PC-9 (cell line): ENCODE measurements around the gene ZNF592. TPM values are rescaled to one million over a fixed set of nuclear protein-coding genes. Genes with fewer than 3 reads are reported as not detected.

ENCODE experiments used
- BruUV-seq: library from RNA; stranded (reverse); fragments of 400-500 nt; replicated peaks from 2 replicates; lab custom pipeline; 2021; lab: Mats Ljungman, UMichigan
- CTCF ChIA-PET: fragments of 300-600 bp; sonication (Branson Sonifier 250); formaldehyde crosslinking; loops from one replicate; lab custom pipeline; 2022; ENCODE audit warnings: antibody characterized with exemption; lab: Charles Lee
- POLR2A ChIA-PET: fragments of 300-600 bp; sonication (Branson Sonifier 250); formaldehyde crosslinking; loops from one replicate; lab custom pipeline; 2022; ENCODE audit warnings: antibody characterized with exemption; ENCODE audit not compliant: unreplicated experiment; lab: Charles Lee
- DNase-seq, 2 experiments: peaks; one replicate each; pipeline versions ENCODE4 v3.0.0 to v3.0.0-alpha.2; 2015 to 2022; ENCODE audit warnings: mixed read lengths in 1 of 2
- H2AFZ ChIP-seq: fragments of 200-600 bp; sonication (generic); 2 replicates; pipeline ENCODE4 v1.8.1; 2017; ENCODE audit warnings: antibody characterized with exemption
- H3F3A ChIP-seq: fragments of 200-600 bp; sonication (generic); 2 replicates; pipeline ENCODE4 v1.8.1; 2017; ENCODE audit warnings: antibody characterized with exemption, mild to moderate bottlenecking, low read depth; ENCODE audit not compliant: insufficient read depth
- H3K27ac ChIP-seq: fragments of 200-600 bp; sonication (generic); 2 replicates; pipeline ENCODE4 v1.6.1; 2016; ENCODE audit warnings: mixed run types
- H3K27me3 ChIP-seq: fragments of 200-600 bp; sonication (generic); 2 replicates; pipeline ENCODE4 v1.6.1; 2016; ENCODE audit warnings: low read depth, mixed run types; ENCODE audit not compliant: insufficient read depth
- H3K36me3 ChIP-seq: fragments of 200-600 bp; sonication (generic); 2 replicates; pipeline ENCODE4 v1.6.1; 2016; ENCODE audit warnings: low read depth, mixed run types
- H3K4me1 ChIP-seq: fragments of 200-600 bp; sonication (generic); replicated peaks from 2 replicates; pipeline ENCODE4 v1.6.1; 2016; ENCODE audit warnings: mixed run types; ENCODE audit not compliant: insufficient read depth
- H3K4me2 ChIP-seq: fragments of 200-600 bp; sonication (generic); 2 replicates; pipeline ENCODE4 v1.6.1; 2017; ENCODE audit warnings: mixed run types
- H3K4me3 ChIP-seq: fragments of 200-600 bp; sonication (generic); 2 replicates; pipeline ENCODE4 v1.6.1; 2016; ENCODE audit warnings: mixed run types
- H3K79me2 ChIP-seq: fragments of 200-600 bp; sonication (generic); 2 replicates; pipeline ENCODE4 v1.6.1; 2017; ENCODE audit warnings: low read depth, mixed run types
- H3K9me2 ChIP-seq: fragments of 200-600 bp; sonication (generic); 2 replicates; pipeline ENCODE4 v1.8.1; 2017; ENCODE audit warnings: mild to moderate bottlenecking; ENCODE audit not compliant: insufficient read depth
- H3K9me3 ChIP-seq: fragments of 200-600 bp; sonication (generic); 2 replicates; pipeline ENCODE4 v1.8.1; 2016; ENCODE audit warnings: low read depth; ENCODE audit not compliant: insufficient read depth
- H4K20me1 ChIP-seq: fragments of 200-600 bp; sonication (generic); 2 replicates; pipeline ENCODE4 v1.8.1; 2017; ENCODE audit not compliant: insufficient read depth
- EZH2 ChIP-seq: fragments of 200-600 bp; sonication (generic); IDR thresholded peaks from 2 replicates; pipeline ENCODE4 v1.8.0; 2017; ENCODE audit warnings: antibody characterized with exemption, low read depth
- intact Hi-C: fragments of 100-400 bp; cut with micrococcal nuclease; formaldehyde crosslinking; loops from one replicate; pipeline ENCODE4 v1.10.0; 2022; ENCODE audit not compliant: unreplicated experiment
- total RNA-seq: library from RNA; stranded (reverse); gene quantifications from 2 replicates; pipeline ENCODE4 v1.2.3, GENCODE V29; 2021
- TF ChIP-seq, protein P1 (sequence below): fragments of 200-600 bp; sonication (generic); conservative IDR thresholded peaks from 2 replicates; pipeline ENCODE4 v1.6.1; 2017; ENCODE audit warnings: mixed run types, antibody characterized with exemption, mild to moderate bottlenecking, moderate library complexity

ZNF592 gene
- total RNA-seq, 1 experiment from 2014 or later = 27.5 TPM

DNA sequence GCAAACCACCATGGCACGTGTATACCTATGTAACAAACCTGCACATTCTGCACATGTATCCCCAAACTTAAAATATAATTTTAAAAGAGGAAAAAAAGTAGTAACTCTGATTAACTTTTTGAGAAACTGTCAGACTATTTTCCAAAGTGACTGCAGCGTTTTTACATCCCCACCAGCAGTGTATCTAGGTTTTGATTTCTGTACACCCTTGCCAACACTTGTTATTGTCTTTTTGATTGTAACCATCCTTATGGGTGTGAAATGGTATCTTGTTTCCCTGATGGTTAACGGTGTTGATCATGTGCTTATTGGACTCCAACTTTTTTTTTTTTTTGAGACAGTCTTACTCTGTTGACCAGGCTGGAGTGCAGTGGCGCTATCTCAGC is 45.8 kb downstream of the ZNF592 start:
- no peak for DNase-seq
- TF ChIP-seq, protein P1, sequence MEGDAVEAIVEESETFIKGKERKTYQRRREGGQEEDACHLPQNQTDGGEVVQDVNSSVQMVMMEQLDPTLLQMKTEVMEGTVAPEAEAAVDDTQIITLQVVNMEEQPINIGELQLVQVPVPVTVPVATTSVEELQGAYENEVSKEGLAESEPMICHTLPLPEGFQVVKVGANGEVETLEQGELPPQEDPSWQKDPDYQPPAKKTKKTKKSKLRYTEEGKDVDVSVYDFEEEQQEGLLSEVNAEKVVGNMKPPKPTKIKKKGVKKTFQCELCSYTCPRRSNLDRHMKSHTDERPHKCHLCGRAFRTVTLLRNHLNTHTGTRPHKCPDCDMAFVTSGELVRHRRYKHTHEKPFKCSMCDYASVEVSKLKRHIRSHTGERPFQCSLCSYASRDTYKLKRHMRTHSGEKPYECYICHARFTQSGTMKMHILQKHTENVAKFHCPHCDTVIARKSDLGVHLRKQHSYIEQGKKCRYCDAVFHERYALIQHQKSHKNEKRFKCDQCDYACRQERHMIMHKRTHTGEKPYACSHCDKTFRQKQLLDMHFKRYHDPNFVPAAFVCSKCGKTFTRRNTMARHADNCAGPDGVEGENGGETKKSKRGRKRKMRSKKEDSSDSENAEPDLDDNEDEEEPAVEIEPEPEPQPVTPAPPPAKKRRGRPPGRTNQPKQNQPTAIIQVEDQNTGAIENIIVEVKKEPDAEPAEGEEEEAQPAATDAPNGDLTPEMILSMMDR = no peak
- no peak for TF ChIP-seq EZH2
- no TSS peak for BruUV-seq
- H3K79me2 ChIP-seq = peaks cover 13% of the 10 kb centered on the region
- H3K36me3 ChIP-seq = peaks cover 16% of the 10 kb centered on the region
- H2AFZ ChIP-seq = no peak overlapping the region
- no peaks in the 10 kb centered on the region for H3K9me3 ChIP-seq
- no peak overlapping the region for H3K4me2 ChIP-seq
- intact Hi-C loops = no loop called here
- no peaks in the 10 kb centered on the region for H4K20me1 ChIP-seq
- H3K27ac ChIP-seq = no peak overlapping the region
- H3K27me3 ChIP-seq = no peaks in the 10 kb centered on the region
- H3K9me2 ChIP-seq = no peaks in the 10 kb centered on the region
- H3F3A ChIP-seq = peaks cover 6% of the 10 kb centered on the region; the same call in 1 of the 2 replicates
- no peak overlapping the region for H3K4me3 ChIP-seq
- POLR2A ChIA-PET = no interaction called here
- no peaks in the 10 kb centered on the region for H3K4me1 ChIP-seq
- CTCF ChIA-PET = no interaction called here

DNA sequence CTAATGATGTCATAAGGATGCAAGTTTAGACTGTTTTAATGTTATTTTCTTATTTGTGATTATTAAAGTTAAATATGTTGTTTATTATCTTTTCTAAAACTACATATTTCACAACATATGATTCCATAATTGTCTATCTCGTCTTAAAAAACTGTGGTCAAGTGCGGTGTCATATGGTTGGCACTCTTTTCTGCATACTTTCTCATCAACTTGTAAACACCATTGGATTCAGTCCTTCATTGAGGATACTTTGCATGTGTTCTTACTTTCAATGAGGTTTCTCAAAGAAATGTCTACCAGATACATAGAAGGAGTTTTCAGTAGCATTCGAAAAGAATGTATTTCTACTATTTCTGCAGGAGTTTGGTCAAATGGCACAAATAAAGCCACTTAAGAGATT is 46.8 kb downstream of the ZNF592 start:
- H4K20me1 ChIP-seq = no peaks in the 10 kb centered on the region
- TF ChIP-seq, protein P1 = no peak
- no peak for TF ChIP-seq EZH2
- H2AFZ ChIP-seq = no peak overlapping the region
- H3K36me3 ChIP-seq = peaks cover 22% of the 10 kb centered on the region
- no TSS peak for BruUV-seq
- ChIA-PET POLR2A (no interaction called here), CTCF (no interaction called here)
- no peak for DNase-seq
- H3K27ac ChIP-seq = no peak overlapping the region
- H3K4me1 ChIP-seq = no peaks in the 10 kb centered on the region
- no peaks in the 10 kb centered on the region for H3K9me2 ChIP-seq
- no peak overlapping the region for H3K4me3 ChIP-seq
- no peaks in the 10 kb centered on the region for H3K27me3 ChIP-seq
- no peak overlapping the region for H3K4me2 ChIP-seq
- intact Hi-C loops = no loop called here
- 0 out of 2 replicates have a peak, but pooled peaks cover 7% of the 10 kb centered on the region for H3K79me2 ChIP-seq
- H3F3A ChIP-seq = peaks cover 6% of the 10 kb centered on the region; the same call in 1 of the 2 replicates
- no peaks in the 10 kb centered on the region for H3K9me3 ChIP-seq

DNA sequence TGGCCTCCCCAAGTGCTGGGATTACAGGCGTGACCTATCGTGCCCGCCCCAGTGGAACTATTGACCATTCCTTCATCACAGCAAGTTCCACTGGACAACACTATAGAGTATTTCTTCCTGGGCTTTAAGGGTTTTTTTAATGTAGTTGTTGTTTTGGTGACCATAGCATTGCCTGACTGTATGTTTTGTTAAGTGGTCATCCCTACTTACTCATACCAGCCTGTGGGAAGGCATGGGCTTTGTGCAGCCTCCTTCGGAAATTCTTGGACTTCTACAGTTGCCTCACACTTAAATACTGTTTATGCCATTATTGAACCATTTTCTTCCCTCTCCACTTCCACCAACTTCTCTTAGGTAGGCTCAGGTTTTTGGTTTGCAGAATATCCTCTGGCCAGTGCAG is 48.8 kb downstream of the ZNF592 start:
- Histone ChIP-seq H4K20me1 (no peaks in the 10 kb centered on the region; the same call in 1 of the 2 replicates), H2AFZ (no peak overlapping the region), H3K79me2 (0 out of 2 replicates have a peak, but pooled peaks cover 3% of the 10 kb centered on the region), H3K36me3 (peaks cover 22% of the 10 kb centered on the region), H3F3A (peaks cover 6% of the 10 kb centered on the region; the same call in 1 of the 2 replicates), H3K4me2 (no peak overlapping the region), H3K4me1 (no peaks in the 10 kb centered on the region), H3K4me3 (no peak overlapping the region), H3K9me3 (no peaks in the 10 kb centered on the region), H3K27ac (no peak overlapping the region), H3K9me2 (no peaks in the 10 kb centered on the region), H3K27me3 (no peaks in the 10 kb centered on the region)
- no TSS peak for BruUV-seq
- POLR2A ChIA-PET = no interaction called here
- CTCF ChIA-PET = interaction anchor here (0.6 kb wide), 1 partner anchor 1786 kb away, joined by 5 read pairs; no protein-coding TSS in a partner anchor
- DNase-seq = no peak
- intact Hi-C loops = no loop called here
- TF ChIP-seq EZH2 = no peak
- TF ChIP-seq, protein P1 = no peak
